Left kidney (tissue), 8 donors: ENCODE measurements around the gene ZNF493. TPM values are rescaled to one million over a fixed set of nuclear protein-coding genes. Genes with fewer than 3 reads are reported as not detected.

ENCODE experiments used
- DNase-seq: peaks from one replicate; pipeline ENCODE4 v3.0.0-alpha.2; 2013
- long read RNA-seq, 8 donors: transcript quantifications; one replicate each; lab custom pipeline, GENCODE V29; 2026
- polyA plus RNA-seq: library from polyadenylated mRNA; unstranded; fragments of 120-200 nt; gene quantifications from one replicate; pipeline ENCODE4 v1.2.1, GENCODE V29; 2013; ENCODE audit not compliant: insufficient read length

The ZNF493 gene
- 38.6 TPM for polyA plus RNA-seq
- long read RNA-seq, donor 1, full-length matches to known transcripts = 9 of 9 reads
- long read RNA-seq, donor 1, partial matches to known transcripts = 0 of 9 reads
- long read RNA-seq, donor 1, other reads (novel, unspliced or antisense) = 0 of 9 reads
- long read RNA-seq, donor 2, transcript ZNF493-208 (1 exons, 1,769 nt) = major isoform, 5 of 6 reads
- long read RNA-seq, donor 2, partial matches to known transcripts = 0 of 6 reads
- long read RNA-seq, donor 2, other reads (novel, unspliced or antisense) = 0 of 6 reads
- long read RNA-seq, donor 3, full-length matches to known transcripts = 6 of 6 reads
- long read RNA-seq, donor 3, partial matches to known transcripts = 0 of 6 reads
- long read RNA-seq, donor 3, other reads (novel, unspliced or antisense) = 0 of 6 reads
- long read RNA-seq, donor 4 = 0 reads
- long read RNA-seq, donor 5, full-length matches to known transcripts = 6 of 6 reads
- long read RNA-seq, donor 5, partial matches to known transcripts = 0 of 6 reads
- long read RNA-seq, donor 5, other reads (novel, unspliced or antisense) = 0 of 6 reads
- long read RNA-seq, donor 6, partial matches to known transcripts = 0 of 1 reads
- long read RNA-seq, donor 6, other reads (novel, unspliced or antisense) = 0 of 1 reads
- long read RNA-seq, donor 7, full-length matches to known transcripts = 14 of 20 reads
- long read RNA-seq, donor 7, partial matches to known transcripts = 6 of 20 reads
- long read RNA-seq, donor 7, other reads (novel, unspliced or antisense) = 0 of 20 reads
- long read RNA-seq, donor 8, partial matches to known transcripts = 0 of 5 reads
- long read RNA-seq, donor 8, other reads (novel, unspliced or antisense) = 0 of 5 reads

- peak; percentile 98 for DNase-seq
Observed at GRCh38 chr19:21396893-21397572, at the start of gene ZNF493. ZNF493 (plus strand) TSS chr19:21397133; CDS start chr19:21397238, 105 bp downstream.

GRCh38 chr19:21352830-21353229, 44.1 kb upstream of the ZNF493 start:
- no peak for DNase-seq

GRCh38 chr19:21358768-21359451, 38.0 kb upstream of the ZNF493 start, which contains the start of gene ZNF738:
ZNF738 (plus strand) TSS chr19:21359000; CDS start chr19:21359141, 141 bp downstream.
- DNase-seq = peak; percentile 98

- DNase-seq = no peak
Observed at GRCh38 chr19:21362291-21362690, 34.6 kb upstream of the ZNF493 start.

- no peak for DNase-seq
Observed at GRCh38 chr19:21383980-21384582, 12.9 kb upstream of the ZNF493 start.

GRCh38 chr19:21396121-21396520, 812 bp upstream of the ZNF493 start:
- DNase-seq = no peak

- DNase-seq = no peak
Observed at GRCh38 chr19:21398851-21399250, 1.9 kb downstream of the ZNF493 start.

- no peak for DNase-seq
Observed at GRCh38 chr19:21402303-21402985, 5.5 kb downstream of the ZNF493 start.

GRCh38 chr19:21410166-21410565, 13.2 kb downstream of the ZNF493 start:
- no peak for DNase-seq

- DNase-seq = no peak
Observed at GRCh38 chr19:21422244-21422643, 25.3 kb downstream of the ZNF493 start.

GRCh38 chr19:21423057-21424041, 26.4 kb downstream of the ZNF493 start:
- DNase-seq = no peak

GRCh38 chr19:21430675-21431074, 33.7 kb downstream of the ZNF493 start:
- no peak for DNase-seq

GRCh38 chr19:21432590-21432989, 35.7 kb downstream of the ZNF493 start:
- no peak for DNase-seq

GRCh38 chr19:21434516-21434915, 37.6 kb downstream of the ZNF493 start:
- DNase-seq = no peak

GRCh38 chr19:21434967-21435544, 38.1 kb downstream of the ZNF493 start:
- DNase-seq = no peak

GRCh38 chr19:21439201-21439751, 42.3 kb downstream of the ZNF493 start:
- DNase-seq = no peak

- no peak for DNase-seq
Observed at GRCh38 chr19:21440321-21440720, 43.4 kb downstream of the ZNF493 start.

- no peak for DNase-seq
Observed at GRCh38 chr19:21451187-21451586, 54.3 kb downstream of the ZNF493 start.

GRCh38 chr19:21454901-21455300, 58.0 kb downstream of the ZNF493 start:
- no peak for DNase-seq
